Endothelial cell of umbilical vein (primary cell): ENCODE data around the gene HMCN1. TPM values are rescaled to one million over a fixed set of nuclear protein-coding genes. Genes with fewer than 3 reads are reported as not detected.
"Not testable (repeated sequence)": the region's sequence is repeated elsewhere in the genome, so short reads cannot be mapped to it uniquely, and the experiment has no call there.

Source experiments
- BruUV-seq: library from RNA; stranded (reverse); fragments of 400-500 nt; replicated peaks from 2 replicates; lab custom pipeline; 2021; lab: Mats Ljungman, UMichigan
- CTCF ChIA-PET: fragments of 300-600, 350-600 bp; sonication (Branson Sonifier 250); formaldehyde crosslinking; loops from one replicate; lab custom pipeline; 2021; ENCODE audit warnings: antibody characterized with exemption, inconsistent platforms; lab: Charles Lee
- POLR2A ChIA-PET: fragments of 300-600, 350-600 bp; sonication (Branson Sonifier 250); formaldehyde crosslinking; loops from one replicate; lab custom pipeline; 2021; ENCODE audit warnings: antibody characterized with exemption, inconsistent platforms; lab: Charles Lee
- DNase-seq: peaks from one replicate; pipeline ENCODE4 v3.0.0-alpha.2; 2011; ENCODE audit warnings: low read depth, low spot score
- FAIRE-seq: peaks from 2 replicates; lab custom pipeline; 2011; peaks lifted over from hg19 to GRCh38; lab: Jason Lieb, UNC
- H2AFZ ChIP-seq: 2 replicates; pipeline ENCODE4 v1.6.0; 2012; ENCODE audit warnings: low read depth, low read length, control low read depth, inconsistent platforms
- H3K27ac ChIP-seq: 2 replicates; pipeline ENCODE4 v1.5.1; 2011; ENCODE audit warnings: low read depth, mild to moderate bottlenecking, control low read depth, low read length, moderate library complexity; ENCODE audit not compliant: insufficient read depth
- H3K27me3 ChIP-seq, 2 experiments: 2 replicates each; pipeline versions ENCODE4 v1.6.0 to v1.6.1; 2011; ENCODE audit warnings: low read length in 2 of 2, mixed read lengths in 1 of 2; ENCODE audit not compliant: control insufficient read depth in 2 of 2, insufficient read depth in 2 of 2
- H3K36me3 ChIP-seq, 2 experiments: 2 replicates in 1 of 2; 3 replicates in 1 of 2; pipeline ENCODE4 v1.5.1; 2011; ENCODE audit warnings: low read length in 2 of 2, mild to moderate bottlenecking in 1 of 2, moderate library complexity in 1 of 2; ENCODE audit not compliant: control insufficient read depth in 2 of 2, insufficient read depth in 2 of 2; ENCODE audit errors: extremely low read depth in 1 of 2
- H3K4me1 ChIP-seq: 3 replicates; pipeline ENCODE4 v1.5.1; 2011; ENCODE audit warnings: mild to moderate bottlenecking, low read length; ENCODE audit not compliant: control insufficient read depth, insufficient read depth; ENCODE audit errors: extremely low read depth
- H3K4me2 ChIP-seq: 2 replicates; pipeline ENCODE4 v1.6.1; 2011; ENCODE audit warnings: low read length, control low read depth, mixed read lengths; ENCODE audit not compliant: insufficient read depth
- H3K4me3 ChIP-seq, 3 experiments: fragments of 200-600 bp in 1 of 3; sonication (generic), shearing (Covaris generic) in 1 of 3; replicated peaks in 1 of 3; 2 replicates each; pipeline ENCODE4 v1.5.1; 2011 to 2016; ENCODE audit warnings: control low read depth in 3 of 3, low read length in 3 of 3, mild to moderate bottlenecking in 2 of 3, inconsistent platforms in 1 of 3, low read depth in 1 of 3, moderate library complexity in 1 of 3; ENCODE audit not compliant: insufficient read depth in 1 of 3
- H3K79me2 ChIP-seq: 2 replicates; pipeline ENCODE4 v1.6.0; 2012; ENCODE audit warnings: low read length, inconsistent platforms; ENCODE audit not compliant: control insufficient read depth, insufficient read depth
- H3K9ac ChIP-seq: replicated peaks from 2 replicates; pipeline ENCODE3; 2011; ENCODE audit warnings: low read length, control low read depth; ENCODE audit not compliant: insufficient read depth; ENCODE audit errors: extremely low read depth
- H3K9me1 ChIP-seq: replicated peaks from 3 replicates; pipeline ENCODE4 v1.6.0; 2011; ENCODE audit warnings: mild to moderate bottlenecking, low read length; ENCODE audit not compliant: control insufficient read depth, insufficient read depth; ENCODE audit errors: extremely low read depth
- H3K9me3 ChIP-seq: replicated peaks from 2 replicates; pipeline ENCODE4 v1.5.1; 2012; ENCODE audit warnings: low read length, inconsistent platforms; ENCODE audit not compliant: control insufficient read depth, insufficient read depth
- H4K20me1 ChIP-seq: replicated peaks from 2 replicates; pipeline ENCODE3; 2011; ENCODE audit warnings: mild to moderate bottlenecking, low read length; ENCODE audit not compliant: control insufficient read depth, insufficient read depth; ENCODE audit errors: extremely low read depth
- CTCF ChIP-seq, 2 donors: IDR thresholded peaks; 1 replicate in 1 of 2; 2 replicates in 1 of 2; pipeline ENCODE4 v1.5.1; 2011; ENCODE audit warnings: low read length in 2 of 2, mild to moderate bottlenecking in 2 of 2, moderate library complexity in 2 of 2, control low read depth in 1 of 2, inconsistent platforms in 1 of 2, low read depth in 1 of 2; ENCODE audit not compliant: insufficient read depth in 1 of 2; ENCODE audit errors: extremely low read depth in 1 of 2
- EZH2 ChIP-seq: IDR thresholded peaks from 2 replicates; pipeline ENCODE4 v1.6.1; 2012; ENCODE audit warnings: borderline replicate concordance, low read depth, mild to moderate bottlenecking, moderate library complexity, low read length, inconsistent platforms; ENCODE audit not compliant: severe bottlenecking
- FOS ChIP-seq: IDR thresholded peaks from 2 replicates; pipeline ENCODE4 v1.6.1; 2011; ENCODE audit warnings: mild to moderate bottlenecking, low read length, moderate library complexity, borderline replicate concordance; ENCODE audit not compliant: insufficient read depth
- GATA2 ChIP-seq: IDR thresholded peaks from 2 replicates; pipeline ENCODE4 v1.7.0; 2011; ENCODE audit warnings: low read depth, mild to moderate bottlenecking, moderate library complexity, mixed read lengths, low read length; ENCODE audit not compliant: insufficient read length, insufficient read depth
- JUN ChIP-seq: IDR thresholded peaks from 2 replicates; pipeline ENCODE4 v1.6.1; 2011; ENCODE audit warnings: borderline replicate concordance, low read depth; ENCODE audit not compliant: insufficient read length, insufficient read depth
- MAX ChIP-seq: IDR thresholded peaks from 2 replicates; pipeline ENCODE4 v1.6.1; 2011; ENCODE audit not compliant: insufficient read depth, insufficient read length
- MYC ChIP-seq: IDR thresholded peaks from one replicate; pipeline ENCODE4 v1.6.1; 2011; ENCODE audit warnings: mild to moderate bottlenecking, low read depth, low read length
- POLR2A ChIP-seq: IDR thresholded peaks from 2 replicates; pipeline ENCODE4 v1.6.1; 2012; ENCODE audit warnings: low read depth, mild to moderate bottlenecking, control low read depth, low read length
- POLR2AphosphoS5 ChIP-seq: IDR thresholded peaks from 2 replicates; pipeline ENCODE4 v1.6.1; 2012; ENCODE audit warnings: low read depth, mild to moderate bottlenecking, control low read depth, low read length, moderate library complexity; ENCODE audit not compliant: insufficient read depth
- dilution Hi-C: fragments of 300-500 bp; cut with MboI; formaldehyde crosslinking; loops from one replicate; pipeline ENCODE4 v1.15.0; 2019; ENCODE audit warnings: low sequenced_read_pairs; ENCODE audit not compliant: extremely low pct_ligation_motif_present
- intact Hi-C: fragments of 100-400 bp; cut with micrococcal nuclease; formaldehyde crosslinking; loops from one replicate; pipeline ENCODE4 v1.10.0; 2022
- polyA plus RNA-seq, 4 experiments: library from polyadenylated mRNA; depleted of rRNA in 3 of 4; stranded (reverse) in 3 of 4; unstranded in 1 of 4; fragments of >200 nt; gene quantifications; 2 replicates each; pipeline versions ENCODE4 v1.2.1 to v1.2.3, GENCODE V29; 2011 to 2012; ENCODE audit warnings: missing spikeins in 1 of 4
- total RNA-seq: library from RNA; stranded (reverse); gene quantifications from 2 replicates; pipeline ENCODE4 v1.2.3, GENCODE V29; 2021

Gene HMCN1
- total and polyA plus RNA-seq, 2 donors (not counting 3 experiments of a cell fraction or from before 2014, with no cell fraction given) = 10.3 to 16.0 TPM

GRCh38 chr1:185776522-185776921, 42.3 kb downstream of the HMCN1 start:
- Histone ChIP-seq H3K27me3 (no peaks in the 10 kb centered on the region), H4K20me1 (no peaks in the 10 kb centered on the region), H3K27ac (no peak overlapping the region), H3K4me3 (no peak overlapping the region), H3K79me2 (no peaks in the 10 kb centered on the region), H3K9me3 (no peaks in the 10 kb centered on the region), H3K9ac (no peak overlapping the region), H3K4me1 (no peaks in the 10 kb centered on the region), H2AFZ (no peak overlapping the region), H3K36me3 (no peaks in the 10 kb centered on the region), H3K4me2 (no peak overlapping the region), H3K9me1 (no peaks in the 10 kb centered on the region)
- no TSS peak for BruUV-seq
- DNase-seq (no peak), FAIRE-seq (no peak)
- intact Hi-C loops (no loop called here), dilution Hi-C loops (no loop called here)
- CTCF ChIA-PET = interaction anchor here (0.7 kb wide), 1 partner anchor 10 kb away, joined by 3 read pairs; no protein-coding TSS in a partner anchor
- POLR2A ChIA-PET = no interaction called here
- no peak for TF ChIP-seq FOS
- no peak for TF ChIP-seq POLR2AphosphoS5
- TF ChIP-seq CTCF (IDR thresholded peaks at IDR 0.05; ENCODE audit: extremely low read depth in 1 of 2, insufficient read depth in 1 of 2, low read depth in 1 of 2, low read length in 2 of 2) = no peak
- no peak for TF ChIP-seq MAX
- TF ChIP-seq JUN = no peak
- TF ChIP-seq MYC = no peak
- TF ChIP-seq EZH2 = no peak
- no peak for TF ChIP-seq GATA2
- TF ChIP-seq POLR2A = no peak

GRCh38 chr1:185783860-185784259, 49.7 kb downstream of the HMCN1 start:
- H3K4me3 ChIP-seq, DNase-seq, H3K79me2 ChIP-seq, BruUV-seq, FAIRE-seq, intact Hi-C loops, H3K27ac ChIP-seq, H3K9me1 ChIP-seq, dilution Hi-C loops, H3K9ac ChIP-seq, H3K4me2 ChIP-seq, POLR2A ChIA-PET, H3K36me3 ChIP-seq, H3K9me3 ChIP-seq, H2AFZ ChIP-seq, H3K27me3 ChIP-seq, H4K20me1 ChIP-seq, H3K4me1 ChIP-seq: not testable (repeated sequence)
- CTCF ChIA-PET = interaction anchor here (1.4 kb wide), 1 partner anchor 64 kb away, joined by 3 read pairs; no protein-coding TSS in a partner anchor
